ENCODE measurements around the gene RTN4RL1.

RTN4RL1 gene

DNA sequence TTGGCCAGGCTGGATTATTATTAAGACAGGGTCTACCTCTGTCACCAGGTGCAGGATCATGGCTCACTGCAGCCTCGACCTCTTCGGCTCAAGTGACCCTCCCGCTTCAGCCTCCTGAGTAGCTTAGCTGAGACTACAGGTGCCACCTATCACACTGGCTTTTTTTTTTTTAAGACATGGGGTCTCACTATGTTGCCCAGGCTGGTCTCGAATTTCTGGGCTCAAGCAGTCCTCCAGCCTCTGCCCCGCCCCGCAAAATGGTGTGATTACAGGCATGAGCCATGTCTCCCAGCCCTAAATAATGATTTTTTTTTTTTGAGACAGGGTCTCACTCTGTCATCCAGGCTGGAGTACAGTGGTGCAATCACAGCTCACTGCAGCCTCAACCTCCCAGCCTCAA, 22.5 kb upstream of the RTN4RL1 start:
- no peak for DNase-seq (ENCODE audit: low read depth)

DNA sequence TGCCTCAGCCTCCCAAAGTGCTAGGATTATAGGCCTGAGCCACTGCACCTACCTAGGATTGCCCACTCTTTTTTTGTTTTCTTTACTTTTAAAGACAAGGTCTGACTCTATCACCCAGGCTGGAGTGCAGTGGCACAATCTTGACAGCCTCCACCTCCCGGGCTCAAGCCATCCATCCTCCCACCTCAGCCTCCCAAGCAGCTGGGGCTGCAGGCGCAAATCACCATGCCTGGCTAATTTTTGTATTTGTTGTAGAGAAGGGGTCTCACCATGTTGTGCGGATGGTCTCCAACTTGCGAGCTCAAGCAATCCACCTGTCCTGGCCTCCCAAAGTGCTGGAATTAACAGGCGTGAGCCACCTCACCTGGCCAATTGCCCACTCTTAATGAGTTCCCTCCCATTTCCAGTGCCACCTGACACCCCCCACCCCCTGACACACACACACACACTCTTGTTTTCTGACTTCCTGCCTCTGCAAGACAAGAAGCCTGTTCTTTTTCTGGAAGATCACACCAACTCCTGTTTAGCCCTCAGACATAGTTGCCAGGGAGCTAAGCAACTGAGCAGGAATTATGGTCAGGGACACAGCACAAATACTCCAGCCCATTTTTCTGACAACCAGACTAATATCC, 19.2 kb upstream of the RTN4RL1 start:
- DNase-seq (ENCODE audit: low read depth) = no peak

DNA sequence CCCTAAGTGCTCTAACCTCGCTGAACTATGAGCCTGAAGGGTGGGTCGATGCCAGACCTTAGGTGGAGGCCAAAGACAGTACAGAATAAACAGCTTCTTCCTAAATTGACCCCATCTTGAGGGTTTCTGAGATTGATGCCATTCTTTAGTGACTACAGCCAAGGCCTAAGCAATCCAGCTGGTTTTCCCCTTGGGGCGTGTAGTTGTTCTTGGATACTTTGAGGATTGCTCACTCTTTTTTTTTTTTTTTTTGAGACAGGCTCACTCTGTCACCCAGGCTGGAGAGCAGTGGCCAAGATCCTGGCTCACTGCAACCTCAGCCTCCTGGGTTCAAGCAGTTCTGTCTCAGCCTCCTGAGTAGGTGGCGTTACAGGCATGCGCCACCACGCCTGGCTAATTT, 18.7 kb upstream of the RTN4RL1 start:
- no peak for DNase-seq (ENCODE audit: low read depth)

DNA sequence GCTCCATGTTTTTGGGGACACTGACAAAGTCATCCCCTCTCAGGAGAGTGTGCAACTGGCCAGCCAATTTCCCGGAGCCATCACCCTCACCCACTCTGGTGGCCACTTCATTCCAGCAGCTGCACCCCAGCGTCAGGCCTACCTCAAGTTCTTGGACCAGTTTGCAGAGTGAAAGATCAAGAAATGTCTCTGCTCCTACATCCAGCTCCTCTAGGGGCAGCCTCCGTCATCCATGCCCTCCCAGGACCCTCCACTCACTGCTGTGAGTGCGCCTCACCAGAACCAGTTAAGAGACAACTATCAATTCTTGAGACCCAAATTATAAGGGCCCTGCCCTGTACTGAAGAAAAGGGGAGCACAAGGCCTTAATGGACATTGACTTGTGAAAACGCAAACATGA, 17.8 kb upstream of the RTN4RL1 start:
- DNase-seq (ENCODE audit: low read depth) = no peak

DNA sequence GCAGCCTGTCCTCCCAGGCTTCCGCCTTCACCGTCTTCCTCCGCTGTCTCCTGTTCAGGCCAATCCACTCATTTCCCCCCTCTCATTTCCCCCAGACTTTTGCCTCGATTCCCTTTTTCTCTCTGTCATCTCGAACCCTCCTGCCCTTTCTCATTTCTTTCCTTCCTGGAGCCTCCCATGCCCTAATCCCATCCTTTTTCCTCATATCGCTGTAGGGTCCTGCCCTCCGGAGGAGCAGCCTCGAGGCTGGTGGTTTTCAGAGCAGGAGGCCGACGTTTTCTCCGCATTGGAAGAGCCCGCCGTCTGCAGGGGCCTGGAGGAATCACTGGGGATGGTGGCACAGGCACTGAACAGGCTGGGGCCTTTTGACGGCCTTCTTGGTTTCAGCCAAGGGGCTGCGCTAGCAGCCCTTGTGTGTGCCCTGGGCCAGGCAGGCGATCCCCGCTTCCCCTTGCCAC, 17.3 kb upstream of the RTN4RL1 start:
- no peak for DNase-seq (ENCODE audit: low read depth)

DNA sequence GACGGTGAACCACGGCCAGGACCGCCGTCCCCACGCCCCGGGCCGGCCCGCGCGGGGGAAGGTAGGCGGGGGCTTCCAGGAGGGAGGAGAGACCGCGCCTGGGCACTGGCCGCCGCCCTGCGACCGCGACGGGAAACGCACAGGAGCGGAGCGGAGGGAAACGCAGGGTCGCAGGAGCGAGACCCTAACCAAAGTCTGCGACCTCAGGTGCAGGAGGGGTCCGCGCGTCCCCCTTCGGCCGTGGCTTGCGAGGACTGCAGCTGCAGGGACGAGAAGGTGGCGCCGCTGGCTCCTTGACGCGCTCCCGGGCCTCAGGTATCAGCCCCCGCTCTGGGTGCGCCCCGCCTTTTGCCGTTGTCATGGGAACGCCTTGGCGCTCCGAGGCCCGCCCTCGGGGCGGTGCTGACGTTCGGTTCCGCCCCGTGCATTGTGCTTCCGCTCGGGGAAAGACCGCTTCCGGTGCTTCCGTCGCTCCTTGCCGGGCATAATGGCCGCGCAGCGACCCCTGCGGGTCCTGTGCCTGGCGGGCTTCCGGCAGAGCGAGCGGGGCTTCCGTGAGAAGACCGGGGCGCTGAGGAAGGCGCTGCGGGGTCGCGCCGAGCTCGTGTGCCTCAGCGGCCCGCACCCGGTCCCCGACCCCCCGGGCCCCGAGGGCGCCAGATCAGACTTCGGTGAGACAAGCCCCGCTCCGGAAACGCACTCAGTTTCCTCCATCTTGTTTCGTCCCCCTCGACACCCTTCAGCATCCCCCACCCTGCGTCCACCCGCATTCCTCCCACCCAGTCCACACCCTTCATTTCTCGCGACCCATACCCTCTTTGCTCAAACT, 16.6 kb upstream of the RTN4RL1 start, which contains the start of gene OVCA2:
Gene OVCA2, plus strand, starts transcription at position 462 of the 829 bp plus-strand sequence. Its CDS starts 26 bp downstream, at position 488.
- DNase-seq (ENCODE audit: low read depth) = peak; percentile 84

DNA sequence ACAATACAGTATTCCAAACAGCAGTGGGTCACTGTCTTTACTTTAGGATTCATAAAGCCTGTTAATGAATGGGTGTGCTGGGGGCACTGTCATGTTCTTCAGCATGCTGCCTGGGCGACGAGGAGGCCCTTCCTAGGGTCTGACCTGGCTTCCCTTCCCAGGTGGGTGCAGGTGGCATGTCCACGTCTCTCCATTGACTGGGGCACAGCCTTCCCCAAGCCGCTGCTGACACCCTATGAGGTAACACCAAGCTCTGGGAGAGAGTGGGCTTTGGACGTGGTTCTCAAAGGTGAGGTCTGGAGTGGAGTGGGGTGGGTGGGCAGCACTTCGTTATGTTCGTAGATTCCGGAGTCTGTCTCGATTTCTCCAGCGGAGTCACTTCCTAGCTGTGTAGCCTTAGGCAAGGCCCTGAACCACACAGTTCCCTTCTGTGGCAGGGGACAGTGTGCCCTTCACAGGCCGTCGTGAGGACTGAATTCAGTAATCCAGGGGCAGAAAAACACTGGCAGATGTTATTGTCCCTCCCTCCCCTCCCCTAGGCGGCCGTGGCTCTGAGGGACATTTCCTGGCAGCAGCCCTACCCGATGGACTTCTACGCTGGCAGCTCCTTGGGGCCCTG, 15.9 kb upstream of the RTN4RL1 start:
- DNase-seq (ENCODE audit: low read depth) = no peak

DNA sequence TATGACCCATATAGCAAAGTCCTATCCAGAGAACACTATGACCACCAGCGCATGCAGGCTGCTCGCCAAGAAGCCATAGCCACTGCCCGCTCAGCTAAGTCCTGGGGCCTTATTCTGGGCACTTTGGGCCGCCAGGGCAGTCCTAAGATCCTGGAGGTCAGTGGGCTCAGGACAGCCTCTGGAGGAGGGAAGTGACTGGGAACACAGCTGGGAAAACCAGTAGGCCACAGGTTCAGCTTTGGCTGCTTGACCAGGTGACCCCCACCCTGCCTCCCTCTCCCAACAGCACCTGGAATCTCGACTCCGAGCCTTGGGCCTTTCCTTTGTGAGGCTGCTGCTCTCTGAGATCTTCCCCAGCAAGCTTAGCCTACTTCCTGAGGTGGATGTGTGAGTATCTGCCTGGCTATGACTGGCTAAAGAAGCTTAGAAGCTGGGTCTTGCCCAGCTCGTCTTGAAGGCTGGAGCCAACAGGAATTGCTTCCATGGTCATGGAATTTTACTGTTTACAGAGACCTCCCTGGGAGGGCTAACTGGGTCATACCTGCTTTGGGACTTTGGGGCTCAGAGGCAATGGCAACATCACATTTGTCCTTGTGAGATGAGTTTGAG, 15.2 kb upstream of the RTN4RL1 start:
- no peak for DNase-seq (ENCODE audit: low read depth)

DNA sequence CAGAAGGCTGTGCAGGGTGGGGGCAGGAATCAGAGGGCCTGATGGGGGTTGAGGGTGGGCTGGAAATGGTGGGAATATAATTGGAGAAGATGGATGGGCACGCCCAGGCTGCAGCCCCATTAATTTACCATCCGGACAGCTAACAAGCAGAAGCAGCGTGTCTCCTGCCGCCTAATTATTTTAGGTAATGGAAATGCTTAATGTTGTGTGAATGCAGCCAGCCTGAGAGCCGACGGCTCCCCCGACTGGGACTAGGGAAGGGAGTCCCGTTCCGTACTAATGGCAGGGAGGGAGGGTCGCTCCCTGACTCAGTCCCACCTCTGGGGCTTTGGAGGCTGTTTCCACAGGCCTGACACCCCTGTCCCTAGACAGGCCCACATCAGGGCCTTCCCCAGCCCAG, 12.0 kb upstream of the RTN4RL1 start:
- DNase-seq (ENCODE audit: low read depth) = no peak

DNA sequence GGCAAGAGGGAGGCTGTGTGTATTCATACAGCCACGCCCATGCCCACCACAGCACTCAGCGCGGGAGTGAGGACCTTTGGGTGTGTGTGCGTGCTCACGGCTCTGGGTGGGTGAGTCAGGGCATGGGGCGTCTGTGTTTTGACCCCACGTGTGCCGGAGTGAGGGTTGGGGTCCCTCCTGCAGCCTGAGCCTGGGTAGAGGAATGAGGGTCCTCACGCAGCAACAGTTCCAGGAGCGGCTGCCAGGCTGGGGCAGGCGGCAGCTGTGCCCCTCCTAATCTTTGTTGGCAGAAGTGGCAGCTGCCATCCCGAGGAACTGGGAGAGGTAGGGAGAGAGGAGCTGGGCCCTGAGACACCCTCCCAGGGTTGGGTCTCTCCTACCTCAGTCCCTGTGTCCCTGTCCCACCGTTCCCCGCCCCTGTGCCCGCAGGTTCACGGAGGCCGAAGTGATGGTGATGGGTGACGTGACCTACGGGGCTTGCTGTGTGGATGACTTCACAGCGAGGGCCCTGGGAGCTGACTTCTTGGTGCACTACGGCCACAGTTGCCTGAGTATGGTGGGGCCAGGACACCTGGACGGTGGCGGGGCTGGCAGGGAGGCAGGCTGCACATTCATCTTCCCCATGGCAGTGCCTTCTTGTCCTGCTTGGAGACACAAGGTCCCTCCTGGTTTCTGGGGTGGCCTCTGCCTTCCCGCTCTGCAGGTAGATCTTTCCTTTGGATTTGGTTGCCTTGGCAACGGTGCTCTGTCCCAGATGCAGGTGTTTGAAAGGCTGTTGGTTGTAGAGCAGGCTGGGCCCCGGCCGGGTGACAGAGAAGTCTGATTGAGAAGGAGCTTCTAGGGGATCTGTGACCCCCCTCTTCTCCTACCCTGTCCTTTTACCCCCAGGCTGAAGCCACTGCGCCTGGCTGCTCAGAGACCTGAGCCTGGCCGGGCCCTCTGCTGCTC, 10.7 kb upstream of the RTN4RL1 start:
- no peak for DNase-seq (ENCODE audit: low read depth)

DNA sequence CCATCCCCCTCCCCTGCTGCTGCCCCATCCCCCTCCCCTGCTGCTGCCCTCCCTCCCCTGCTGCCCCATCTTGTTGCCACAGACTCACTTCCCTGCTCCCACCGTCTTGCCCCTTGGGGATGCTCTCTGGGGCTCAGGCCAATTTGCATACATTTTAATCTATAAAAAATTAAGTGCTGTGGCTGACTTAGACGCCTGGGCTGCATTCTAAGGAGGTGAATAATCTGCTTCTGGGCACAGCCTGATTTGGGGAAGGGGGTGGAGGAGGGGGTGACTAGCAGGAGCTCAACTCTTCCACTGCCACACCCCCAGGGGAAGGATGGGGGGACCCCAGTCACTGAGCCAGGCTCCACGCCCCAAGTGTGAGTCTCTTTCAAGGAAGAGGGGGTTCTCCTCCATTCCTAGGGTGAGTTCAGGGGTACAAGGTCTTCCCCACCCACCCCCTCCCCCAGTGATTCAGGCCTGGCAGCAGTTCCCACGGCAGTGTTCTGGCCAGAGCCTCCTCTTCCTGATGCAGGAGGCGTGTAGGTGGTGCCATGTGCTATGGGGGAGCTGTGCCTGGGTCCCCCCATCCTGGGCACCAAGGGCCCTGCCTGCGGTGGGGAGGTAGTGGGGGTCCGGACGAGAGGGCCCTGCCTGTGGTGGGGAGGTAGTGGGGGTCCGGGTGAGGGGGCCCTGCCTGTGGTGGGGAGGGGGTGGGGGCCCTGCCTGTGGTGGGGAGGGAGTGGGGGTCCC, 9.8 kb upstream of the RTN4RL1 start:
- DNase-seq (ENCODE audit: low read depth) = no peak

DNA sequence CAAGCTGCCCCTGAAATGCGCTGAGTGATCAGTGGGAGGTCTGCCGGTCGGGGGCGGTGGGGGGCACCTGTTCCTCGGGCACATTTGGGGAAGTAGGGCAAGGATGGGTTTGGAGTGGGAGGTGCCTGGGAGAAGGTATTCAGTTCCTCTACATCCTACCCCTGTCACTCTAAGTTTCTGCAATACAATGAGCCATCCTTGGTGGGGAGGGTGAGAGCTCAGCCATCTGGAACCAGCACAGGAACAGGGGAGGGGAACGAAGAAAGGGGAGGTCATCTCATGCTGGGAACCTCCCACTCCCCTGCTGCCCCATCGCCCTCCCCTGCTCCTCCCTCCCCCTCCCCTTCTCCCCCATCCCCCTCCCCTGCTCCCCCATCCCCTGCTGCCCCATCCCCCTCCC, 9.0 kb upstream of the RTN4RL1 start:
- DNase-seq (ENCODE audit: low read depth) = no peak

DNA sequence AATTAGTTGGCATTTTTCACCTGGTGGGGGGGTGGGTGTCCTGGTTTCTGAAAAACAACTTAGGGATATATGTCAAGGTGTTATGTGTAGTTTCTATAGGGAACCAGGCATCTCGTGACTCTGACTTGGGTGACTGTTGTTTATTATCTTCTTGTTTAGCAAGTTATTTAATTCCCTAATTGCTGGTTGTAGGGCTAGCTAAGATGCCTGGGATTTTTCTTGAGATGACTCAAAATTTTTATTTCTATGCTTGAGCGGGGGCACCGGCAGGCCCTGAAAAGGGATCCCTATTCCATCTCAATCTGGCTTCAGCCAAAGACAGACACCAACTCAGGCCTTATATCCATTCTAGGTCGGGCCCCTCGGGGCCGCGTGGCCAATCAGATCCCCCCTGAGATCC, 8.0 kb upstream of the RTN4RL1 start:
- DNase-seq (ENCODE audit: low read depth) = no peak

DNA sequence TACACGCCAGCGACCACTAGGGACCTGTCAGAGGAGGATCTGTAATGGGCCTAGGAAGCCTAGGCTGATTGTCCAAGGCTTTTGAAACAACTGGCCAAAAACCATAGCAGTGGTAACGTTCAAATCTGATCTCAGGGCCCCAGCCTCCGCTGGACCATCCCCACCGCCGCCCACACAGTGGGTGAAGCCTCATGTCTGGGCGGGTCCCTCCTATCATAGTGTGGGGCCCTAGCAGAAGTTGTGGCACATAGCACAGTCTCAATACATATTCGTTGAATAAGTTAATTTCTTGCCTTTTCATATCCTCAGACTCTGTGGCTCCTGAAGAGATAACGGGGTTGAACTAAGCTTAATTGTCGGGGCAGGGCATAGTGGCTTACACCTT, 5.6 kb upstream of the RTN4RL1 start:
- DNase-seq (ENCODE audit: low read depth) = peak; percentile 82

DNA sequence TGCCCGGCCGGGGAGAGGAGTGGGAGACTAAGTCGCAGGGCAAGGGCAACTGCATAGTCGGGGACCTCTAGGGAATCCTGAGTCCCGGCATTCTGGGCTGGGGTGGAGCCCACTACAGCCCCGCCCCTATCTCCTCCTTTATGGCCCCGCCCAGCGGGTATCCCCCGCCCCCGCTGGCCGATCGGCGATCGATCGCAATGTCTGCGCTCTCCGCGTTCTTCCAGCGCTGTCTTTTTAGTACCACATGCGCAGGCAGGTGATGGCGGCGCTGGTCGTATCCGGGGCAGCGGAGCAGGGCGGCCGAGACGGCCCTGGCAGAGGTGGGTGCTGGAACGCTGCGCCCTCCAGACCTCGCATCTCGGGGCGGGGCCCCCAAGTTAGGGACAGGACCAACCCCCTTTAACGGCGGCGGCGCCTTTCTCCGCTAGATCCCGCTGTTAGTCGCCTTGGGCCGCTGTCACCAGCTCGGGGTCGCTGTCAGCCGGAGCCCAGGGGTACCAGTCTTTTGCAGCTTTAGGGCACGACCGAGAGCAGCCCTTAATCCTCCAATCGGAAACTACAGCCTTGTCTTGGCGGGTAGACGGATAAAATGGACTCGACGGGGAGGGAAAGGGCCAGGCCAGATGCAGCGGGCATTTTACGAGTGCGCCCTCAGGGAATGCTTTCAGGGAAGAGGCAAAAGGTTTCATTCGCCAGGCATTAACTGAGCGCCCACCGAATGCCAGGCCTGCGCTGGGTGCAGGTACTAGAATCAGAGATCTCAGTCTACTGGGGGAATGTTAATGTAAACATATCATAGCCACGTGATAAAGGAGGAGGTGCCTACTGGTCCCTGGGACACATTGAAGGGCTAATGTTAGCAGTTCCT, 5.0 kb upstream of the RTN4RL1 start, which contains the start of gene DPH1:
Gene DPH1, plus strand, starts transcription at position 243 of the 868 bp plus-strand sequence. Its CDS starts 17 bp downstream, at position 260.
- DNase-seq (ENCODE audit: low read depth) = peak; percentile 82

DNA sequence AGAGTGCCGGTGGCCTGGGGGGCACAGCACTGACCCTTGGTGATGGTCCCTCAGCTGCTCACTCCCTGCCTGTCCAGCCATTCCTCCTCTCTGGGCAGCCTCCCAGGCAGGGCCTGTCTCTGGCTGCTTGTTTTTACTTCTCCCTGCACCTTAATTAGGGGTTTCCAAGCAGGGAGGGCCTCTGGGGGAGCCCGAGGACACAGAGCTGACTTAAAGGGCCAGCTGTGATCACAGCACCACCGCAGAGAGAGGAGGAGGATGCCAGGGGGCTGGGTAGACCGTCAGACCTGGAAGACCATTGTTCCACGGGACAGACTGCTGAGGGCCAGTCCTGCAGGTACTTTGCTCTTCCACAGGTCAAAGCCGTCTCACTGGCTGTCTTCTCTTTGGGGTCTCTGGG, 3.6 kb upstream of the RTN4RL1 start:
- DNase-seq (ENCODE audit: low read depth) = no peak

DNA sequence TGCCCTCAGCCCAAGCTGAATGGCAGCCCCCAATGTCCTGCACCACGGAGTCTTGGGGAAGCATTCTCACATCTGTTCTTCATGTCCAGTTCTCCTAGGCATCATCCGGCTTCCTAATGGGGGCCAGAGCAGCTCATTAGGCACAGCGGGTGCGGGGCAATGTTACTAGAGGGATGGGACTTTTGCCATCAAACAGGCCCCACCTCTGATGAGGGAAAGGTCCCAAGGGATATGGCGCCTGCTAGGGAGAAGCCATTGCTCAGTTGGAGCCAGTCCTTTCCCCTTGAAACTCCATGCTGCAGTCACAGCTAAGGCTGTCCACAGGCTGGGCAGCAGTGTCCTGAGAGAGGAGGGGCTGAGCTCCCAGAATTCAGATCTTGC, 3.1 kb upstream of the RTN4RL1 start:
- no peak for DNase-seq (ENCODE audit: low read depth)

DNA sequence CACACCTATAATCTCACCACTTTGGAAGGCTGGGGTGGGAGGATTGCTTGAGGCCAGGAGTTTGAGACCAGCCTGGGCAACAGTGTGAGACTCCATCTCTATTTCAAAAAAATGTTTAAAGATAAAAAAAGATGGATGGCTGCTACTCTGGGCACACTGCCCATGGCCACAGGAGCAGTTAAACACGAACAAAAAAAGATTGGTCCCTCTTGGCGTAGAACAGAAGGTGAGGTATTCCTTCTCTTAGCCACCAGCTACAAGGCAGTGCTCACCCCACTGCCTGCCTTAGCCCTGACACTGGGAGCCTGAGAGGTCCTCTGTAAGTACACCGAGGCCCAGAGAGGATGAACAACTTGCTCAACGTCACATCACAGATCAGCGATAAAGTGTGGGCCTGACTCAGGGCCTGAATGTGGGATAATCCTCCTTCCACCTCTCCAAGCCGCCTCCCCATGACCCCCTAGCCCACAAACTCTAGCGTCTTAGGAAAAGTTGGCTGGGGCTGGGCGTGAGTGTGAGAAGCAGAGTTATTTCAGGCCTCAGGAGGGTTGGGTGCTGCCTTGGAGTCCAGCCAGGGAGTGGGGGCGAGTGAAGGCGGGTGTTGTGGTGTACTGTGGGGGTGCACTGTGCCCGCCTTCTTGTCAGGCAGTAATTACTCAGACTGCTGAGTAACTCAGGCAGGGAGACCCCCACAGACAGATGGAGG, 2.5 kb upstream of the RTN4RL1 start:
- DNase-seq (ENCODE audit: low read depth) = no peak

Data from stromal cell of bone marrow (primary cell).